Right lobe of liver (tissue), 4 donors: ENCODE results near the gene ASB13.

ENCODE experiments used
- POLR2A ChIP-seq: fragments of 450-650 bp; IDR thresholded peaks from one replicate; pipeline ENCODE4 v1.6.1; 2017; ENCODE audit warnings: antibody characterized with exemption, mild to moderate bottlenecking
- TF ChIP-seq, protein P1 (sequence below), 4 donors: fragments of 200-600 bp in 3 of 4; fragments of 450-650 bp in 1 of 4; IDR thresholded peaks; one replicate each; pipeline versions ENCODE4 v1.5.1 to v1.8.0; 2016 to 2022; ENCODE audit warnings: antibody characterized with exemption in 4 of 4, mild to moderate bottlenecking in 2 of 4
- donor health status: DM: no; HTN: no; CAD: no.
- donor health status: DM: no; HTN: no; CAD: no.
- donor health status: DM: no; HTN: yes; CAD: no.

DNA sequence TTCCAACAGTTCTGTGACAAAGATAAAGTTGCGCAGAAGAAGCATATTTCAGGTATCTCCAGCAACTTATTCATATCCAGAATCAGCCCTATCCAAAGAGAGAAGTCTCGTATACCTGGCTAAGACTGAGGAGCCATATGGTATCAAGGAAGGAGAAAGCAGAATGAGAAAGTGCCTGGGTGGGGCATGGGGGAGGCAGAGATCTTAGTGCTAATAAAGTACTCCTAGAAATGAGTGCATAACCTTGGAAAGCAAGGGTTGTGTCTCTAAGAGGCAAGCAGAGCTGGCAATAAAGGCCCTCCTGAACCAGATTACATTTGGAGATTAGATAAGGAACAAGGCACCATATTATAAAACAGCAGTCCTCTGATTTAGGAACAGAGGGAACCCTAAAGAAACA is 30.9 kb upstream of the ASB13 start:
- TF ChIP-seq, protein P1, sequence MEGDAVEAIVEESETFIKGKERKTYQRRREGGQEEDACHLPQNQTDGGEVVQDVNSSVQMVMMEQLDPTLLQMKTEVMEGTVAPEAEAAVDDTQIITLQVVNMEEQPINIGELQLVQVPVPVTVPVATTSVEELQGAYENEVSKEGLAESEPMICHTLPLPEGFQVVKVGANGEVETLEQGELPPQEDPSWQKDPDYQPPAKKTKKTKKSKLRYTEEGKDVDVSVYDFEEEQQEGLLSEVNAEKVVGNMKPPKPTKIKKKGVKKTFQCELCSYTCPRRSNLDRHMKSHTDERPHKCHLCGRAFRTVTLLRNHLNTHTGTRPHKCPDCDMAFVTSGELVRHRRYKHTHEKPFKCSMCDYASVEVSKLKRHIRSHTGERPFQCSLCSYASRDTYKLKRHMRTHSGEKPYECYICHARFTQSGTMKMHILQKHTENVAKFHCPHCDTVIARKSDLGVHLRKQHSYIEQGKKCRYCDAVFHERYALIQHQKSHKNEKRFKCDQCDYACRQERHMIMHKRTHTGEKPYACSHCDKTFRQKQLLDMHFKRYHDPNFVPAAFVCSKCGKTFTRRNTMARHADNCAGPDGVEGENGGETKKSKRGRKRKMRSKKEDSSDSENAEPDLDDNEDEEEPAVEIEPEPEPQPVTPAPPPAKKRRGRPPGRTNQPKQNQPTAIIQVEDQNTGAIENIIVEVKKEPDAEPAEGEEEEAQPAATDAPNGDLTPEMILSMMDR (IDR thresholded peaks at IDR 0.05), result no peak
- no peak for TF ChIP-seq POLR2A
